GM23248 (cell line): ENCODE results near the gene CYRIA.

Experiments used
- EZH2 ChIP-seq: fragments of 200-600 bp; sonication (generic); IDR thresholded peaks from 2 replicates; pipeline ENCODE4 v1.6.1; 2018; ENCODE audit warnings: antibody characterized with exemption, mild to moderate bottlenecking; ENCODE audit not compliant: insufficient read depth, poor library complexity, severe bottlenecking
- EZH2phosphoT487 ChIP-seq: fragments of 200-600 bp; sonication (generic); IDR thresholded peaks from 2 replicates; pipeline ENCODE4 v1.6.1; 2018; ENCODE audit warnings: antibody characterized with exemption, moderate library complexity, mild to moderate bottlenecking, low read depth; ENCODE audit not compliant: insufficient read depth

- TF ChIP-seq EZH2: no peak
- no peak for TF ChIP-seq EZH2phosphoT487
Observed at GRCh38 chr2:16661936-16662839, 3.4 kb downstream of the CYRIA start.
